DND-41 (cell line): ENCODE data around the gene ARHGAP28.

Experiments used
- EZH2 ChIP-seq: IDR thresholded peaks from 3 replicates; pipeline ENCODE4 v1.6.1; 2012; ENCODE audit warnings: borderline replicate concordance, low read depth, mild to moderate bottlenecking, moderate library complexity, low read length, inconsistent platforms; ENCODE audit not compliant: severe bottlenecking
- TF ChIP-seq, protein P1 (sequence below): IDR thresholded peaks from 2 replicates; pipeline ENCODE4 v1.5.1; 2012; ENCODE audit warnings: borderline replicate concordance, low read length, moderate library complexity, mild to moderate bottlenecking; ENCODE audit not compliant: poor library complexity, severe bottlenecking; ENCODE audit errors: extremely low read depth

DNA sequence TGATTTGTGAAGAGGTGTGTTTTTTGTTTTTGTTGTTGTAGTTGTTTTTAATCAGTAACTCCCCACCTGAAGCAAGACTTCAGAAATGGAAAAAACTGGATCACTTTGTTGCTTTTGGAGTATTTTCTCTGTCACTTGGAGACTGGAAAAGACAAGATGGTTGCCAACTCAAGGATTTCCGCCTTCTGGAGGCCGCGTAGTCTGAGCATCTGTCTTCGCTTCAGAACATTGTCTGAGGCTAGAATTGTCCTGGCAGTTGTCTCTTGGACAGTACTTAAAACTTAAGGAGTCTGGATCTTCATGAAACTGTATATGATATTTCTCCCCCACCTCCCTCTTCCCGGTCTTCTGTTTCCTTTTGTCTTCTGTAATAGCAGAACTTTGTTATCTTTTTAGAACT lies 67.7 kb downstream of the ARHGAP28 start:
- TF ChIP-seq, protein P1, sequence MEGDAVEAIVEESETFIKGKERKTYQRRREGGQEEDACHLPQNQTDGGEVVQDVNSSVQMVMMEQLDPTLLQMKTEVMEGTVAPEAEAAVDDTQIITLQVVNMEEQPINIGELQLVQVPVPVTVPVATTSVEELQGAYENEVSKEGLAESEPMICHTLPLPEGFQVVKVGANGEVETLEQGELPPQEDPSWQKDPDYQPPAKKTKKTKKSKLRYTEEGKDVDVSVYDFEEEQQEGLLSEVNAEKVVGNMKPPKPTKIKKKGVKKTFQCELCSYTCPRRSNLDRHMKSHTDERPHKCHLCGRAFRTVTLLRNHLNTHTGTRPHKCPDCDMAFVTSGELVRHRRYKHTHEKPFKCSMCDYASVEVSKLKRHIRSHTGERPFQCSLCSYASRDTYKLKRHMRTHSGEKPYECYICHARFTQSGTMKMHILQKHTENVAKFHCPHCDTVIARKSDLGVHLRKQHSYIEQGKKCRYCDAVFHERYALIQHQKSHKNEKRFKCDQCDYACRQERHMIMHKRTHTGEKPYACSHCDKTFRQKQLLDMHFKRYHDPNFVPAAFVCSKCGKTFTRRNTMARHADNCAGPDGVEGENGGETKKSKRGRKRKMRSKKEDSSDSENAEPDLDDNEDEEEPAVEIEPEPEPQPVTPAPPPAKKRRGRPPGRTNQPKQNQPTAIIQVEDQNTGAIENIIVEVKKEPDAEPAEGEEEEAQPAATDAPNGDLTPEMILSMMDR: no peak
- TF ChIP-seq EZH2: no peak
